Astrocyte (in vitro differentiated cells and primary cell): Measurements from ENCODE around the gene FJX1.

ENCODE experiments used
- CTCF ChIP-seq: IDR thresholded peaks from 2 replicates; pipeline ENCODE4 v1.5.1; 2011; ENCODE audit warnings: low read depth, mild to moderate bottlenecking, inconsistent platforms, low read length, moderate library complexity; ENCODE audit not compliant: insufficient read depth
- EZH2 ChIP-seq: IDR thresholded peaks from 2 replicates; pipeline ENCODE4 v1.6.1; 2012; ENCODE audit warnings: mild to moderate bottlenecking, low read length, inconsistent platforms; ENCODE audit not compliant: insufficient read depth

GRCh38 chr11:35632301-35632700, 14.0 kb downstream of the FJX1 start:
- no peak for TF ChIP-seq CTCF
- no peak for TF ChIP-seq EZH2
